ENCODE data around the gene KIF5C.
A peak's percentile ranks its signal among the peaks of the same experiment; 100 is the strongest.

KIF5C gene

DNA sequence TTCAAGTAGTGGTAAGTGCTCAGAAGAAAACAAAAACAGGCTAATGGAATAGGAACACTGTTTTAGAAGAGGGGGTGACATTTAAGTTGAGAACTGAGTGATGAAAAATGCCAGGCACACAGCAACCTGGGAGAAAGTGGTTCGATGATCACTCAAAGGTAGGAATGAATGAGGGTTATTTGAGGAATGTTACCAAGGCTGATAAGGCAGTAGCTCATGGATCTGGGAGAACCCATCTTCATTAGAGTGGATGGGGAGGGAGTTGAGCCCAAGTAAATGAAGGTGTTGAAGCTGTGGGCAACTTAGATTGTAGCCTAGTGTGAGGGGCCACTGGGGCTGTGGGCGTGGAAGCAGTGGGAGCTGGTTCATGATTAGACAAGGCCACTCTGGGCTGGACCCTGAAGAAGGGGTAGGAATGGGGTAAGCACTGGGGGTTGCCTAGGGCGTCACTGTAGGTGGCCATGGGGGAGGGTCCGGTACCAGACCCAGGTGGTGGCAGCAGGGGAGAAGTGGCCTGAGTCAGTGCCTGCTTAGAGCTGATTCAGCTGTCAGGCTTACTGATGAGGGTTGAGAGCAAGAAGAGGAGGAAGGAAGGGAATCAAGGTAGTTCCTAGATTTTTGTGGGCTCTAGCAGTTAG is 141.0 kb downstream of the KIF5C start:
- Histone ChIP-seq H4K20me1 (ENCODE audit: insufficient read depth, low read length, poor library complexity, severe bottlenecking) (no peaks in the 10 kb centered on the region), H3K36me3 (ENCODE audit: insufficient read depth, low read length) (no peaks in the 10 kb centered on the region), H2AFZ (ENCODE audit: low read length) (no peak overlapping the region), H3K4me3 (ENCODE audit: low read length, poor library complexity, severe bottlenecking) (no peak overlapping the region), H3K9ac (ENCODE audit: low read depth, low read length, poor library complexity, severe bottlenecking) (no peak overlapping the region), H3K9me2 (replicated peaks; ENCODE audit: low read depth, low read length) (no peaks in the 10 kb centered on the region), H3F3A (ENCODE audit: low read depth) (no peaks in the 10 kb centered on the region), H3K4me1 (ENCODE audit: insufficient read depth, low read length, poor library complexity, severe bottlenecking) (no peaks in the 10 kb centered on the region), H3K4me2 (ENCODE audit: low read depth, low read length, poor library complexity, severe bottlenecking) (no peak overlapping the region), H3K79me2 (ENCODE audit: insufficient read depth, low read length) (no peaks in the 10 kb centered on the region), H3K9me3 (ENCODE audit: insufficient read depth, low read depth, low read length) (no peaks in the 10 kb centered on the region), H3K27me3 (ENCODE audit: insufficient read depth, low read length, poor library complexity, severe bottlenecking) (no peaks in the 10 kb centered on the region)
- TF ChIP-seq, protein P1, sequence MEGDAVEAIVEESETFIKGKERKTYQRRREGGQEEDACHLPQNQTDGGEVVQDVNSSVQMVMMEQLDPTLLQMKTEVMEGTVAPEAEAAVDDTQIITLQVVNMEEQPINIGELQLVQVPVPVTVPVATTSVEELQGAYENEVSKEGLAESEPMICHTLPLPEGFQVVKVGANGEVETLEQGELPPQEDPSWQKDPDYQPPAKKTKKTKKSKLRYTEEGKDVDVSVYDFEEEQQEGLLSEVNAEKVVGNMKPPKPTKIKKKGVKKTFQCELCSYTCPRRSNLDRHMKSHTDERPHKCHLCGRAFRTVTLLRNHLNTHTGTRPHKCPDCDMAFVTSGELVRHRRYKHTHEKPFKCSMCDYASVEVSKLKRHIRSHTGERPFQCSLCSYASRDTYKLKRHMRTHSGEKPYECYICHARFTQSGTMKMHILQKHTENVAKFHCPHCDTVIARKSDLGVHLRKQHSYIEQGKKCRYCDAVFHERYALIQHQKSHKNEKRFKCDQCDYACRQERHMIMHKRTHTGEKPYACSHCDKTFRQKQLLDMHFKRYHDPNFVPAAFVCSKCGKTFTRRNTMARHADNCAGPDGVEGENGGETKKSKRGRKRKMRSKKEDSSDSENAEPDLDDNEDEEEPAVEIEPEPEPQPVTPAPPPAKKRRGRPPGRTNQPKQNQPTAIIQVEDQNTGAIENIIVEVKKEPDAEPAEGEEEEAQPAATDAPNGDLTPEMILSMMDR (conservative IDR thresholded peaks at IDR 0.05; ENCODE audit: low read length), result no peak
- TF ChIP-seq EZH2phosphoT487 (IDR thresholded peaks at IDR 0.05; ENCODE audit: borderline replicate concordance), result no peak

DNA sequence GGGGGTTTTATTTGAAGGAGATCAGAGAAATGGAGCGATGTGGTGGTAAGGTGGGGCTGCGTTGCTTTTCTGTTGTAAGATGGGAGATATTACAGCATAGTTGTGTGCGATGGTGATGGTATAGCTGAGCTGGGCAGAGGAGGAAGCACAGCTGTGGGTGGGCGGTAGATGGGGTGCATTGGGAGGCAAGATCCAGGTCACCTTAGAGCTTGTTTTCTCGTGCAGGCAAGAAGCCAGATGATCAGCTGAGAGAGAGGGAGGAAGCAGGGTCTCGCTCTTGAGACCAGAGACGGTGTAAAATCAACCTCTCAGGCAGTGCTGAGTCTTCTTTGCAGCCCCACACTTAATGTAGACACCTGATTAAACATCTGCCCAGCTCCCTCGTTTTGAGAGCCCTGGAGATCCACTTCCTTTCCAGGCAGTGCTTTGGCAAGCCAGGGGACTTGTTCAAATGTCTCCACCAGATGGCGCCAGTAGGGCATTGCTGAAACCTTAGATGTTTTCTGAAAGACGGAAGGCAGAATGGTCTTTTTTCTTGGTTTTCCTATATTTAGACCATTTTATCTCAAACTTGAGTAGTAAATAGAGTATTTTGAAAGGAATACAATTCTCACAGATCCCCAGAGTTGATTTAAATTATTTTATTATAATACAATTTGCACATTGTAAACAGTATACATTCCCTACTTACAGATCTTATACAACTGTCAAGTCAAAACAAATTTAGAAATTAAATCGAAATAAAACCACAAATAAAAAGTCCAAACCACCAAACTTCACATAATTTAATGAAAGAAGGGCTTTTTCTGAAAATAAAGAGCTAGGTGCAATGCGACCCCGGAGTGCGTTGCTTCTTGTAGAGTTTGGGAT is 142.3 kb downstream of the KIF5C start:
- no peaks in the 10 kb centered on the region for H3K36me3 ChIP-seq (ENCODE audit: insufficient read depth, low read length)
- no peaks in the 10 kb centered on the region for H3K27me3 ChIP-seq (ENCODE audit: insufficient read depth, low read length, poor library complexity, severe bottlenecking)
- H3K9me3 ChIP-seq (ENCODE audit: insufficient read depth, low read depth, low read length), result no peaks in the 10 kb centered on the region
- peak overlapping the region; percentile 40 for H3K4me2 ChIP-seq (ENCODE audit: low read depth, low read length, poor library complexity, severe bottlenecking)
- H3K9me2 ChIP-seq (replicated peaks; ENCODE audit: low read depth, low read length), result no peaks in the 10 kb centered on the region
- H3K4me1 ChIP-seq (ENCODE audit: insufficient read depth, low read length, poor library complexity, severe bottlenecking), result no peaks in the 10 kb centered on the region
- no peaks in the 10 kb centered on the region for H3F3A ChIP-seq (ENCODE audit: low read depth)
- H3K79me2 ChIP-seq (ENCODE audit: insufficient read depth, low read length), result no peaks in the 10 kb centered on the region
- no peak overlapping the region for H3K9ac ChIP-seq (ENCODE audit: low read depth, low read length, poor library complexity, severe bottlenecking)
- no peaks in the 10 kb centered on the region for H4K20me1 ChIP-seq (ENCODE audit: insufficient read depth, low read length, poor library complexity, severe bottlenecking)
- H3K4me3 ChIP-seq (ENCODE audit: low read length, poor library complexity, severe bottlenecking), result no peak overlapping the region
- H2AFZ ChIP-seq (ENCODE audit: low read length), result peak overlapping the region; percentile 94
- TF ChIP-seq, protein P1 (conservative IDR thresholded peaks at IDR 0.05; ENCODE audit: low read length), result peak; percentile 91
- no peak for TF ChIP-seq EZH2phosphoT487 (IDR thresholded peaks at IDR 0.05; ENCODE audit: borderline replicate concordance)

DNA sequence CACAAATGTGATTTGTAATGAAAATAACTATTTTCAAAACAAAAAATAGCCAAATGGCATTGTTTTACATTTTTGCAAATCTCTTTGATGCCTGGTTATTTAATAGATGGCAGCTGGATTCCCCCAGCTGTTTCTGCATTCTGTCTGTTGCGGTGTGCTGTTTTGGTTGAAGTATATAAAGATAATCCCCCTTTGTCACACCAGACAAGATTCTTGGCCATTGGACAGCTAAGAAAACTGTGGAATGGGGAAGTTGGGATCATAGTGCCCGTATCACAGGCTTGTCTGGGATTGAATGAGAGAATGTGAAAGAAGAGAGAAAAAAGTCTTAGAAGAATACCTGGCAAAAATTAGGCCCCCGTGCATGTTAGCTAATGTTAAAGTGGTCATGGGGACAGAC is 144.0 kb downstream of the KIF5C start:
- Histone ChIP-seq H3K9ac (ENCODE audit: low read depth, low read length, poor library complexity, severe bottlenecking) (no peak overlapping the region), H4K20me1 (ENCODE audit: insufficient read depth, low read length, poor library complexity, severe bottlenecking) (no peaks in the 10 kb centered on the region), H3K36me3 (ENCODE audit: insufficient read depth, low read length) (no peaks in the 10 kb centered on the region), H3K79me2 (ENCODE audit: insufficient read depth, low read length) (no peaks in the 10 kb centered on the region), H3F3A (ENCODE audit: low read depth) (no peaks in the 10 kb centered on the region), H3K9me2 (replicated peaks; ENCODE audit: low read depth, low read length) (no peaks in the 10 kb centered on the region), H3K4me2 (ENCODE audit: low read depth, low read length, poor library complexity, severe bottlenecking) (no peak overlapping the region), H2AFZ (ENCODE audit: low read length) (no peak overlapping the region), H3K4me3 (ENCODE audit: low read length, poor library complexity, severe bottlenecking) (no peak overlapping the region), H3K4me1 (ENCODE audit: insufficient read depth, low read length, poor library complexity, severe bottlenecking) (no peaks in the 10 kb centered on the region), H3K9me3 (ENCODE audit: insufficient read depth, low read depth, low read length) (no peaks in the 10 kb centered on the region), H3K27me3 (ENCODE audit: insufficient read depth, low read length, poor library complexity, severe bottlenecking) (no peaks in the 10 kb centered on the region)
- TF ChIP-seq EZH2phosphoT487 (IDR thresholded peaks at IDR 0.05; ENCODE audit: borderline replicate concordance), result no peak
- TF ChIP-seq, protein P1 (conservative IDR thresholded peaks at IDR 0.05; ENCODE audit: low read length), result no peak
